Stomach (tissue), 9 donors: ENCODE results near the gene ANKS1A. TPM values are rescaled to one million over a fixed set of nuclear protein-coding genes. Genes with fewer than 3 reads are reported as not detected.

Experiments
- DNase-seq, 2 donors: peaks; one replicate each; pipeline versions ENCODE4 v3.0.0 to v3.0.0-alpha.2; 2013 to 2019
- H3K27ac ChIP-seq, 5 donors: fragments of 200-600 bp in 4 of 5; sonication (generic) in 4 of 5; one replicate each; pipeline ENCODE4 v1.5.1; 2013 to 2019; ENCODE audit warnings: mild to moderate bottlenecking in 1 of 5, moderate library complexity in 1 of 5
- H3K27me3 ChIP-seq, 3 donors: fragments of 200-600 bp; sonication (generic); one replicate each; pipeline ENCODE4 v1.5.1; 2017 to 2019; ENCODE audit warnings: mixed run types in 1 of 3
- H3K36me3 ChIP-seq, 4 donors: fragments of 200-600 bp; sonication (generic); 1 replicate in 3 of 4; 2 replicates in 1 of 4; pipeline ENCODE4 v1.5.1; 2016 to 2019
- H3K4me1 ChIP-seq, 4 donors: fragments of 200-600 bp; sonication (generic); one replicate each; pipeline ENCODE4 v1.5.1; 2016 to 2019
- H3K4me3 ChIP-seq, 4 donors: fragments of 200-600 bp; sonication (generic) in 3 of 4; one replicate each; pipeline ENCODE4 v1.5.1; 2016 to 2019; ENCODE audit warnings: mild to moderate bottlenecking in 1 of 4
- H3K9me3 ChIP-seq, 4 donors: fragments of 200-600 bp; sonication (generic); one replicate each; pipeline ENCODE4 v1.5.1; 2016 to 2019
- EP300 ChIP-seq: sonication (generic); formaldehyde crosslinking; IDR thresholded peaks from one replicate; pipeline ENCODE4 v1.6.1; 2017; ENCODE audit warnings: antibody characterized with exemption
- POLR2A ChIP-seq, 4 donors: fragments of 450-650 bp; IDR thresholded peaks; one replicate each; pipeline ENCODE4 v1.6.1; 2016; ENCODE audit warnings: antibody characterized with exemption in 4 of 4, control low read depth in 2 of 4, mild to moderate bottlenecking in 1 of 4, moderate library complexity in 1 of 4
- POLR2AphosphoS5 ChIP-seq, 3 donors: sonication (generic); formaldehyde crosslinking; IDR thresholded peaks; one replicate each; pipeline ENCODE4 v1.6.1; 2016; ENCODE audit warnings: antibody characterized with exemption in 3 of 3
- WGBS, 5 donors: extraction: QIAGEN DNeasy Blood & Tissue Kit in 3 of 5; methylation state at CpG; one replicate each; pipeline versions ENCODE4 v1.1.5 to v1.1.7; 2013 to 2018; 5-methylcytosine and 5-hydroxymethylcytosine counted together
- intact Hi-C: fragments of 100-400 bp; cut with DNase I; formaldehyde crosslinking; loops from one replicate; pipeline ENCODE4 v1.15.1; 2023; ENCODE audit warnings: low total_unique reads
- polyA plus RNA-seq, 3 donors: library from polyadenylated mRNA; stranded (reverse); fragments of 200-250 nt; gene quantifications; one replicate each; pipeline ENCODE4 v1.2.3, GENCODE V29; 2013
- total RNA-seq, 5 donors: library from RNA; depleted of rRNA; stranded (reverse); fragments of >200 nt; gene quantifications; one replicate each; pipeline versions ENCODE4 v1.1.0 to v1.2.3, GENCODE V29; 2014 to 2016
- TF ChIP-seq, protein P1 (sequence below), 7 experiments: fragments of 450-650 bp in 4 of 7; fragments of 200-600 bp in 3 of 7; sonication (generic) in 3 of 7; IDR thresholded peaks; one replicate each; pipeline ENCODE4 v1.5.1; 2016 to 2019; ENCODE audit warnings: antibody characterized with exemption in 7 of 7, control low read depth in 2 of 7, mild to moderate bottlenecking in 1 of 7
- donor health status: healthy with polysubstance abuse.
- donor health status: Bipolar disorder and iron deficiency.
- donor health status: healthy.

The ANKS1A gene
- total and polyA plus RNA-seq, 8 donors = 6.1 to 40.6 (median 21.5) TPM

DNA sequence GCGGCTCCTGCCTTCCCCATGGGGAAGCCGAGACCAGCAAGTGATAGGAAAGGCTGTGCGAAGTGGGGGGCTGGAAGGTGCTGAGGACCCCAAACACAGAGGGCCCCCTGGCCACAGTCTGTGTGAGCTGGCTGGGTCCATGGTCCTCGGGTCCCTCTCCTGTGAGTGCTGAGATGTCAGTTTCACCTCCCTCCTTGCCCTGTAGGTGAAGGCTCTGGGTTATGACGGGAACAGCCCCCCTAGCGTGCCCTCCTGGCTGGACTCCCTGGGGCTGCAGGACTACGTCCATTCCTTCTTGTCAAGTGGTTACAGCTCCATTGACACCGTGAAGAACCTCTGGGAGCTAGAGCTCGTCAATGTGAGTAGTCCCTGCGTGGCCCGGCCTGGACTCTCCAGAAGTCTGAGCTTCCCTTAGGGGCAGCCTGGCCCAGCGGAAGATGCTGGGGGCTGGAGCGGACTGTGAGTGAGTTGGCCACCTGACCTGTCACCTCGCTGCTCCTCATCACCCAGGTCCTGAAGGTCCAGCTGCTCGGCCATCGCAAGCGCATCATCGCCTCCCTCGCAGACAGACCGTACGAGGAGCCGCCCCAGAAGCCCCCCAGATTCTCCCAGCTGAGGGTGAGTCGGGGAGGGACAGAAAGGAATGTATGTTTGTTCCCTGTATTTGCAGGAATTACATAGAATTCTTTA lies 190.4 kb downstream of the ANKS1A start:
- Histone ChIP-seq H3K9me3 (no peaks in the 10 kb centered on the region), H3K27ac (peak overlapping the region in 1 of 5 donors; percentile 3), H3K4me3 (no peak overlapping the region), H3K4me1 (peaks cover 0 to 19% (median 3%) of the 10 kb centered on the region in 4 donors), H3K27me3 (no peaks in the 10 kb centered on the region), H3K36me3 (peaks cover 72 to 99% (median 89%) of the 10 kb centered on the region in 4 donors)
- intact Hi-C loops = no loop called here
- TF ChIP-seq, protein P1, sequence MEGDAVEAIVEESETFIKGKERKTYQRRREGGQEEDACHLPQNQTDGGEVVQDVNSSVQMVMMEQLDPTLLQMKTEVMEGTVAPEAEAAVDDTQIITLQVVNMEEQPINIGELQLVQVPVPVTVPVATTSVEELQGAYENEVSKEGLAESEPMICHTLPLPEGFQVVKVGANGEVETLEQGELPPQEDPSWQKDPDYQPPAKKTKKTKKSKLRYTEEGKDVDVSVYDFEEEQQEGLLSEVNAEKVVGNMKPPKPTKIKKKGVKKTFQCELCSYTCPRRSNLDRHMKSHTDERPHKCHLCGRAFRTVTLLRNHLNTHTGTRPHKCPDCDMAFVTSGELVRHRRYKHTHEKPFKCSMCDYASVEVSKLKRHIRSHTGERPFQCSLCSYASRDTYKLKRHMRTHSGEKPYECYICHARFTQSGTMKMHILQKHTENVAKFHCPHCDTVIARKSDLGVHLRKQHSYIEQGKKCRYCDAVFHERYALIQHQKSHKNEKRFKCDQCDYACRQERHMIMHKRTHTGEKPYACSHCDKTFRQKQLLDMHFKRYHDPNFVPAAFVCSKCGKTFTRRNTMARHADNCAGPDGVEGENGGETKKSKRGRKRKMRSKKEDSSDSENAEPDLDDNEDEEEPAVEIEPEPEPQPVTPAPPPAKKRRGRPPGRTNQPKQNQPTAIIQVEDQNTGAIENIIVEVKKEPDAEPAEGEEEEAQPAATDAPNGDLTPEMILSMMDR (IDR thresholded peaks at IDR 0.05) = no peak
- TF ChIP-seq POLR2A (IDR thresholded peaks at IDR 0.05) (no peak), POLR2AphosphoS5 (IDR thresholded peaks at IDR 0.05) (no peak), EP300 (no peak)
- WGBS, 5 donors = 91 to 96% (median 93%) methylated on average over 21 to 23 of the region's 23 CpGs
- no peak for DNase-seq

DNA sequence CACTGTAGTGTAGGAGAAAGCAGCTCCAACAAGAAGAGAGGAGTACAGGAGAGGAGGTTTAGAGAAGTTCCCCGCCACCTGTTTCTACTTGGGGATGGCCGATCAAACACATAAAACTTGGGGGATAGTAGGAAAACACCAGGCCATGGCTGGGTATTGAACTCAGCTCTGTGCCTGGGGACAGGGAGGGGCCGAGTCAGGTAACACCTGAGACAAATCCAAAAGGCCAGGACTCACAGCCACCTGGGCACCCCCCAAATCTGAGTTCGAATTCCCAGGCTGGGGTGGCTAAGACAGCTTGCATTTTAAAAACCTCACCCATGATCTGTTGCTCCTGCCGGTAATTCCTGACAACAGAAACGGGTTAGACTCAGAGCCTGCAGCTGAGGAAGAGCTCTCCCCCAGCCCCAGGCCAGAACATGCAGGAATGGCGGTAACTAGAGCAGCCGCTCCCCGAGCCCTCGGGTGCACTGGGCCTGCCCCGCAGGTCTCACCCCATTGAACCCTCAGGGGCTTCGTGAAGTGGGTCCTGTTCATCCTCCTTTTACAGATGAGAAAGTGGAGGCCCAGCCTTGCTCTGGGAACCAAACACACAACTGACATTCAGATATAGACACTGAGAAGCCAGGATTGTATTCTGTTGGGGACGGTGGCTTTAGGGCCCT lies 191.1 kb downstream of the ANKS1A start:
- no peak for TF ChIP-seq POLR2AphosphoS5 (IDR thresholded peaks at IDR 0.05)
- no peak for TF ChIP-seq EP300
- no peak for TF ChIP-seq POLR2A (IDR thresholded peaks at IDR 0.05)
- no peak overlapping the region for H3K27ac ChIP-seq

GRCh38 chr6:35080821-35081425 lies 191.9 kb downstream of the ANKS1A start:
- no peak for TF ChIP-seq EP300
- TF ChIP-seq, protein P1 (IDR thresholded peaks at IDR 0.05) = no peak
- TF ChIP-seq POLR2A (IDR thresholded peaks at IDR 0.05) = no peak
- no peak for TF ChIP-seq POLR2AphosphoS5 (IDR thresholded peaks at IDR 0.05)
- H3K27ac ChIP-seq = peak overlapping the region in 3 of 5 donors; percentile 29 to 80 (median 52)
- peaks cover 81 to 99% (median 97%) of the 10 kb centered on the region in 4 donors for H3K36me3 ChIP-seq

More for the DNA sequence above, 191.1 kb downstream of the ANKS1A start:
- WGBS, 5 donors = 88 to 94% (median 94%) methylated on average over 8 to 13 of the region's 13 CpGs
- H3K4me1 ChIP-seq = peaks cover 0 to 19% (median 3%) of the 10 kb centered on the region in 4 donors
- intact Hi-C loops = no loop called here
- H3K36me3 ChIP-seq = peaks cover 78 to 99% (median 93%) of the 10 kb centered on the region in 4 donors
- DNase-seq = no peak
- H3K9me3 ChIP-seq = no peaks in the 10 kb centered on the region
- H3K4me3 ChIP-seq = no peak overlapping the region
- no peaks in the 10 kb centered on the region for H3K27me3 ChIP-seq

DNA sequence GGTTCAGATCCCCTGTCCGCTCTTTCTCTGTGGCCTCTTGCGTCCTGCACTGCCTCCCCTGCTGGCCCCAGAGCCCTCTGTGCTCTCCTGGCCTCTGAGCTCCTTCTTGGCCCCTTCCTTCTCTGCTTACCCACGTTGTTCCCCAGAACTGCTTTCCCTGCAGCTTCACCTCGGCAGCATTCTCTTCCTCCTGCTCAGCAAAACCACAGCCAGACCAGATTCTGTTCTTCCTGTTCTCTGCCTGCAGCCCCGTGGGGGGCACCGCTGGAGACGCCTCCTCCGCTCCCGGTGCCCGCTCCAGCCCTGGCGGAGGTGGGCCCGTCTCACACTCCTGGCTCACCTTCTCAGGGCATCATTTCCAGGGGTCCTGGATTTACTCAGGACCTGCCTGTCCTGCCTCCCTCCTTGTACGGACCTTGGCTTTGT lies 192.4 kb downstream of the ANKS1A start:
- no peak for DNase-seq
- intact Hi-C loops = no loop called here
- H3K27ac ChIP-seq = peak overlapping the region in 3 of 5 donors; percentile 29 to 80 (median 52)
- H3K4me3 ChIP-seq = no peak overlapping the region
- peaks cover 84 to 100% (median 99%) of the 10 kb centered on the region in 4 donors for H3K36me3 ChIP-seq
- TF ChIP-seq, protein P1 (IDR thresholded peaks at IDR 0.05) = no peak
- TF ChIP-seq POLR2A (IDR thresholded peaks at IDR 0.05) = no peak
- no peak for TF ChIP-seq POLR2AphosphoS5 (IDR thresholded peaks at IDR 0.05)
- no peak for TF ChIP-seq EP300
- H3K4me1 ChIP-seq = peaks cover 0 to 20% (median 3%) of the 10 kb centered on the region in 4 donors
- 58 to 67% (median 67%) methylated on average over 12 to 13 of the region's 13 CpGs for WGBS, 5 donors
- no peaks in the 10 kb centered on the region for H3K27me3 ChIP-seq
- H3K9me3 ChIP-seq = no peaks in the 10 kb centered on the region

More at GRCh38 chr6:35080821-35081425, 191.9 kb downstream of the ANKS1A start:
- H3K4me1 ChIP-seq = peaks cover 0 to 19% (median 3%) of the 10 kb centered on the region in 4 donors
- no peak overlapping the region for H3K4me3 ChIP-seq
- 85 to 92% (median 88%) methylated on average over 14 to 21 of the region's 21 CpGs for WGBS, 5 donors
- intact Hi-C loops = no loop called here
- no peak for DNase-seq
- H3K27me3 ChIP-seq = no peaks in the 10 kb centered on the region
- H3K9me3 ChIP-seq = no peaks in the 10 kb centered on the region
